Left ventricle myocardium inferior (tissue), 1 donor: ENCODE results near the gene RRP8. TPM values are rescaled to one million over a fixed set of nuclear protein-coding genes. Genes with fewer than 3 reads are reported as not detected.

Experiments used
- DNase-seq: peaks from one replicate; pipeline ENCODE4 v3.0.0-alpha.2; 2020
- H3K27ac ChIP-seq: fragments of 200-600 bp; replicated peaks from 2 replicates; pipeline ENCODE4 v1.8.0; 2021
- H3K27me3 ChIP-seq: fragments of 200-600 bp; 2 replicates; pipeline ENCODE4 v1.8.0; 2021; ENCODE audit warnings: low read depth
- H3K36me3 ChIP-seq: fragments of 200-600 bp; 2 replicates; pipeline ENCODE4 v1.8.0; 2021
- H3K4me1 ChIP-seq: fragments of 200-600 bp; 2 replicates; pipeline ENCODE4 v1.8.0; 2021
- H3K4me3 ChIP-seq: fragments of 200-600 bp; 2 replicates; pipeline ENCODE4 v1.8.0; 2021; ENCODE audit warnings: mild to moderate bottlenecking, moderate library complexity
- H3K9me3 ChIP-seq: fragments of 200-600 bp; replicated peaks from 2 replicates; pipeline ENCODE4 v1.8.0; 2021
- intact Hi-C: fragments of 100-400 bp; cut with micrococcal nuclease; formaldehyde crosslinking; loops from one replicate; pipeline ENCODE4 v1.11.0; 2022
- total RNA-seq: library from RNA; stranded (reverse); fragmentation: NEBNext Ultra II Directional; extraction: Animal tissue kit (Norgen Biotek cat#: 25700); gene quantifications from one replicate; pipeline ENCODE4 v1.2.1, GENCODE V29; 2021
- TF ChIP-seq, protein P1 (sequence below): fragments of 200-600 bp; IDR thresholded peaks from 2 replicates; pipeline ENCODE4 v1.8.0; 2021; ENCODE audit warnings: antibody characterized with exemption, mild to moderate bottlenecking, borderline replicate concordance
- donor health status: DM: no; HTN: yes; CAD: no; lungs with severe emphysema.

RRP8 gene
- total RNA-seq, 1 donor from 2014 or later: 19.2 TPM

- TF ChIP-seq, protein P1, sequence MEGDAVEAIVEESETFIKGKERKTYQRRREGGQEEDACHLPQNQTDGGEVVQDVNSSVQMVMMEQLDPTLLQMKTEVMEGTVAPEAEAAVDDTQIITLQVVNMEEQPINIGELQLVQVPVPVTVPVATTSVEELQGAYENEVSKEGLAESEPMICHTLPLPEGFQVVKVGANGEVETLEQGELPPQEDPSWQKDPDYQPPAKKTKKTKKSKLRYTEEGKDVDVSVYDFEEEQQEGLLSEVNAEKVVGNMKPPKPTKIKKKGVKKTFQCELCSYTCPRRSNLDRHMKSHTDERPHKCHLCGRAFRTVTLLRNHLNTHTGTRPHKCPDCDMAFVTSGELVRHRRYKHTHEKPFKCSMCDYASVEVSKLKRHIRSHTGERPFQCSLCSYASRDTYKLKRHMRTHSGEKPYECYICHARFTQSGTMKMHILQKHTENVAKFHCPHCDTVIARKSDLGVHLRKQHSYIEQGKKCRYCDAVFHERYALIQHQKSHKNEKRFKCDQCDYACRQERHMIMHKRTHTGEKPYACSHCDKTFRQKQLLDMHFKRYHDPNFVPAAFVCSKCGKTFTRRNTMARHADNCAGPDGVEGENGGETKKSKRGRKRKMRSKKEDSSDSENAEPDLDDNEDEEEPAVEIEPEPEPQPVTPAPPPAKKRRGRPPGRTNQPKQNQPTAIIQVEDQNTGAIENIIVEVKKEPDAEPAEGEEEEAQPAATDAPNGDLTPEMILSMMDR: no peak
- H3K36me3 ChIP-seq: peaks cover 40% of the 10 kb centered on the region
- intact Hi-C loops: no loop called here
Measured at GRCh38 chr11:6604790-6605189, 1.4 kb upstream of the RRP8 start.

DNA sequence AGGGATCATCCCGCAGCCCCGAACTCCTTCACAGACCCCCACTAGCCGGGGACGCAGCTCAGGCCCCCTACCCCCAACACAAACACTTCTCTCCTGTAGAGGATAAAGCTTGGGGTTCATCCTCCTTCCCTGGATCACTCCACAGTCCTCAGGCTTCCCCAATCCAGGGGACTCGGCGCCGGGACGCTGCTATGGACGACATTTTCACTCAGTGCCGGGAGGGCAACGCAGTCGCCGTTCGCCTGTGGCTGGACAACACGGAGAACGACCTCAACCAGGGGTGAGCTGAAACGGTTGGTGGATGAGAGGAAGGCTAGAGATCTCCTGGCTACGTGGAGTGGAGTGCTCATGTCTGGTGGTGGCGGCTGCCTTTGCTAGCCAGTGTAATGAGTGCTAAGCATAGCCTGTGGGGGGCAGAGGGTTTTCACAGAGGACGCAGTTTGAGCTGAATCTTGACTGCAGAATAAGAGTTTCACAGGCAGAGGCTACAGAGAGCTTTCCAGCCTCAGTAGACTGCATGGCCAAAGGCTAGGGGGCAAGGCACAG is 738 bp upstream of the RRP8 start:
- Histone ChIP-seq H3K27ac (peak overlapping the region; percentile 98), H3K36me3 (peaks cover 40% of the 10 kb centered on the region), H3K4me1 (peaks cover 98% of the 10 kb centered on the region), H3K27me3 (no peaks in the 10 kb centered on the region), H3K4me3 (peak overlapping the region; percentile 90), H3K9me3 (no peaks in the 10 kb centered on the region)
- TF ChIP-seq, protein P1: peak; percentile 30
- DNase-seq: no peak
- intact Hi-C loops: no loop called here

More at GRCh38 chr11:6604790-6605189, 1.4 kb upstream of the RRP8 start:
- no peaks in the 10 kb centered on the region for H3K27me3 ChIP-seq
- peak overlapping the region; percentile 90 for H3K4me3 ChIP-seq
- no peaks in the 10 kb centered on the region for H3K9me3 ChIP-seq
- peaks cover 98% of the 10 kb centered on the region for H3K4me1 ChIP-seq
- peak overlapping the region; percentile 98 for H3K27ac ChIP-seq
- no peak for DNase-seq

- Histone ChIP-seq H3K36me3 (peaks cover 36% of the 10 kb centered on the region), H3K27me3 (no peaks in the 10 kb centered on the region), H3K4me1 (peaks cover 98% of the 10 kb centered on the region), H3K4me3 (peak overlapping the region; percentile 90), H3K9me3 (no peaks in the 10 kb centered on the region), H3K27ac (peak overlapping the region; percentile 98)
- DNase-seq: no peak
- TF ChIP-seq, protein P1: no peak
- intact Hi-C loops: no loop called here
Measured at GRCh38 chr11:6602096-6602940, 1.1 kb downstream of the RRP8 start.

GRCh38 chr11:6601041-6601461 is 2.4 kb downstream of the RRP8 start:
- Histone ChIP-seq H3K27me3 (no peaks in the 10 kb centered on the region), H3K36me3 (peaks cover 36% of the 10 kb centered on the region), H3K27ac (no peak overlapping the region), H3K4me1 (peaks cover 98% of the 10 kb centered on the region), H3K9me3 (no peaks in the 10 kb centered on the region), H3K4me3 (no peak overlapping the region)
- no peak for DNase-seq
- TF ChIP-seq, protein P1: no peak
- intact Hi-C loops: no loop called here

DNA sequence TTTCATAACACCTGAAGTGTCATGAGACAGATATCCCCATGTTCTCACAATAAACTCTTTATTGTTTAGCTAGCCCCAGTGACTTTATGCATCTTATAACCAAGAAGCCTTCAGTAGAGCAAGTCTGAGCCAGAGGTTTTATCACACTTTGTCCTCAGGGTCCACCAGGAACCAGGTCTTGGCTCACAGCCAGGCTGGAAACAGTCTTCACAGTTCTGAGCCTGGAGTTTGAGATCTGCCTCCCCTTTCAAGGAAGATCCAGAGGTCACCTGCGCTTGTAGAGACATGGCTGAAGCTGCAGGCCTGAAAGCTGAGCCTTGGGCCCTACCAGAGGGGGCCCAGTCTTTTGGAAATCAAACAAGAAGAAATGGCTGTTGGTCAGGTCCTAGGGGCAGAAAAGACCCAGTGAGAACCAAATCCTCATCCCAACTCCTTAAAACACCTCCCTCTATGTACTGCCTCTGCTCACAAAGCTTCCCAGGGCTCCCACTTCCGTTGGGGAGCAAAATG is 3.5 kb downstream of the RRP8 start:
- H3K4me1 ChIP-seq: peaks cover 98% of the 10 kb centered on the region
- no peak overlapping the region for H3K27ac ChIP-seq
- no peaks in the 10 kb centered on the region for H3K27me3 ChIP-seq
- H3K4me3 ChIP-seq: no peak overlapping the region
- intact Hi-C loops: no loop called here
- TF ChIP-seq, protein P1: no peak
- no peak for DNase-seq
- H3K36me3 ChIP-seq: peaks cover 36% of the 10 kb centered on the region
- no peaks in the 10 kb centered on the region for H3K9me3 ChIP-seq
